ENCODE measurements around the gene IRF9. TPM values are rescaled to one million over a fixed set of nuclear protein-coding genes. Genes with fewer than 3 reads are reported as not detected.

Gene IRF9
- total and polyA plus RNA-seq, 2 of the 13 experiments (the other 11 are each of a cell fraction or from before 2014, with no cell fraction given), result 14.9 to 49.7 TPM

DNA sequence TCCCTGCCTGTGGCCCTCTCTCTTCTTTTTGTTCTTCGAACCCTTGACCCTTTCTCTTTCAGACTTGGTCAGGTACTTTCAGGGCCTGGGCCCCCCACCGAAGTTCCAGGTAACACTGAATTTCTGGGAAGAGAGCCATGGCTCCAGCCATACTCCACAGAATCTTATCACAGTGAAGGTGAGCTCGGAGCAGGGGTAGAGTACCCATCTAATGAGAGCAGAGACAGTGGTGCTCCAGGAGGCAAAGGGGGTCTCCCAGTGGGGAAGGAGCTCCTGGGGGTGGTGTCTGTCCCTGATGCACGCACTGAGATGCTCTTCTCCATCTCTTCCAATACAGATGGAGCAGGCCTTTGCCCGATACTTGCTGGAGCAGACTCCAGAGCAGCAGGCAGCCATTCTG, 4.7 kb downstream of the IRF9 start:
- no peak overlapping the region for H3K4me2 ChIP-seq (ENCODE audit: low read depth, low read length)
- H3K4me3 ChIP-seq (replicated peaks in 1 of 3; ENCODE audit: insufficient read depth in 1 of 3, low read depth in 2 of 3, low read length in 3 of 3), result no peak overlapping the region
- peaks cover 30 to 40% of the 10 kb centered on the region in 2 experiments; a peak in 4 of 5 replicates for H3K36me3 ChIP-seq (replicated peaks in 1 of 2; ENCODE audit: control insufficient read depth in 1 of 2, insufficient read depth in 2 of 2, low read length in 2 of 2)
- DNase-seq (ENCODE audit: low spot score) (no peak), ATAC-seq (no peak), FAIRE-seq (no peak)
- H3K79me2 ChIP-seq (ENCODE audit: insufficient read depth, low read length), result peaks cover 5% of the 10 kb centered on the region
- no peak overlapping the region for H2AFZ ChIP-seq (ENCODE audit: low read length)
- intact Hi-C loops (cut with micrococcal nuclease; ENCODE audit: unreplicated experiment), result no loop called here
- POLR2A ChIA-PET, result interaction anchor here (1.1 to 2.0 kb wide), 4 partner anchors 11 to 30 kb away, joined by 3 to 10 read pairs (median 4); partner anchors contain the start of genes EMC9, PSME1 and PSME2
- CTCF ChIA-PET (ENCODE audit: low intra/inter-chr PET ratio, low total read pairs), result no interaction called here
- no peak overlapping the region for H3K27ac ChIP-seq (ENCODE audit: extremely low read length, insufficient read depth, low read length)
- H4K20me1 ChIP-seq (ENCODE audit: insufficient read depth, low read length), result no peaks in the 10 kb centered on the region
- in situ Hi-C loops (cut with HindIII; ENCODE audit: extremely low pct_ligation_motif_present, low pct_unique_long_range_greater_than_20kb), result no loop called here
- 92% methylated on average over 5 of the region's 5 CpGs for WGBS (ENCODE audit: low lambda C conversion rate)
- H3K9me3 ChIP-seq (ENCODE audit: low read length), result no peaks in the 10 kb centered on the region
- H3K9ac ChIP-seq (ENCODE audit: insufficient read depth, low read depth, low read length), result no peak overlapping the region
- TF ChIP-seq, protein P1, sequence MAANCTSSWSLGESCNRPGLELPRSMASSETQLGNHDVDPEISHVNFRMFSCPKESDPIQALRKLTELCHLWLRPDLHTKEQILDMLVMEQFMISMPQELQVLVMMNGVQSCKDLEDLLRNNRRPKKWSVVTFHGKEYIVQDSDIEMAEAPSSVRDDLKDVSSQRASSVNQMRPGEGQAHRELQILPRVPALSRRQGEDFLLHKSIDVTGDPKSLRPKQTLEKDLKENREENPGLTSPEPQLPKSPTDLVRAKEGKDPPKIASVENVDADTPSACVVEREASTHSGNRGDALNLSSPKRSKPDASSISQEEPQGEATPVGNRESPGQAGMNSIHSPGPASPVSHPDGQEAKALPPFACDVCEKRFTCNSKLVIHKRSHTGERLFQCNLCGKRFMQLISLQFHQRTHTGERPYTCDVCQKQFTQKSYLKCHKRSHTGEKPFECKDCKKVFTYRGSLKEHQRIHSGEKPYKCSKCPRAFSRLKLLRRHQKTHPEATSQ (CRISPR knock-in tag; IDR thresholded peaks at IDR 0.05; ENCODE audit: borderline replicate concordance), result no peak
- 0 out of 2 replicates have a peak, but pooled peaks have one; percentile 24 for TF ChIP-seq ZNF563 (CRISPR knock-in tag; IDR thresholded peaks at IDR 0.05)
- no peak for TF ChIP-seq ATF1 (CRISPR knock-in tag; IDR thresholded peaks at IDR 0.05)
- TF ChIP-seq, protein P2, sequence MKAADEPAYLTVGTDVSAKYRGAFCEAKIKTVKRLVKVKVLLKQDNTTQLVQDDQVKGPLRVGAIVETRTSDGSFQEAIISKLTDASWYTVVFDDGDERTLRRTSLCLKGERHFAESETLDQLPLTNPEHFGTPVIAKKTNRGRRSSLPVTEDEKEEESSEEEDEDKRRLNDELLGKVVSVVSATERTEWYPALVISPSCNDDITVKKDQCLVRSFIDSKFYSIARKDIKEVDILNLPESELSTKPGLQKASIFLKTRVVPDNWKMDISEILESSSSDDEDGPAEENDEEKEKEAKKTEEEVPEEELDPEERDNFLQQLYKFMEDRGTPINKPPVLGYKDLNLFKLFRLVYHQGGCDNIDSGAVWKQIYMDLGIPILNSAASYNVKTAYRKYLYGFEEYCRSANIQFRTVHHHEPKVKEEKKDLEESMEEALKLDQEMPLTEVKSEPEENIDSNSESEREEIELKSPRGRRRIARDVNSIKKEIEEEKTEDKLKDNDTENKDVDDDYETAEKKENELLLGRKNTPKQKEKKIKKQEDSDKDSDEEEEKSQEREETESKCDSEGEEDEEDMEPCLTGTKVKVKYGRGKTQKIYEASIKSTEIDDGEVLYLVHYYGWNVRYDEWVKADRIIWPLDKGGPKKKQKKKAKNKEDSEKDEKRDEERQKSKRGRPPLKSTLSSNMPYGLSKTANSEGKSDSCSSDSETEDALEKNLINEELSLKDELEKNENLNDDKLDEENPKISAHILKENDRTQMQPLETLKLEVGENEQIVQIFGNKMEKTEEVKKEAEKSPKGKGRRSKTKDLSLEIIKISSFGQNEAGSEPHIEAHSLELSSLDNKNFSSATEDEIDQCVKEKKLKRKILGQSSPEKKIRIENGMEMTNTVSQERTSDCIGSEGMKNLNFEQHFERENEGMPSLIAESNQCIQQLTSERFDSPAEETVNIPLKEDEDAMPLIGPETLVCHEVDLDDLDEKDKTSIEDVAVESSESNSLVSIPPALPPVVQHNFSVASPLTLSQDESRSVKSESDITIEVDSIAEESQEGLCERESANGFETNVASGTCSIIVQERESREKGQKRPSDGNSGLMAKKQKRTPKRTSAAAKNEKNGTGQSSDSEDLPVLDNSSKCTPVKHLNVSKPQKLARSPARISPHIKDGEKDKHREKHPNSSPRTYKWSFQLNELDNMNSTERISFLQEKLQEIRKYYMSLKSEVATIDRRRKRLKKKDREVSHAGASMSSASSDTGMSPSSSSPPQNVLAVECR (CRISPR knock-in tag; IDR thresholded peaks at IDR 0.05; ENCODE audit: borderline replicate concordance), result no peak
- no peak for TF ChIP-seq CENPX (CRISPR knock-in tag; IDR thresholded peaks at IDR 0.05)
- 0 out of 2 replicates have a peak, but pooled peaks have one; percentile 30 for TF ChIP-seq ZNF572 (CRISPR knock-in tag; IDR thresholded peaks at IDR 0.05)
- BruUV-seq (replicated peaks), result no TSS peak
- peaks cover 17% of the 10 kb centered on the region for H3K4me1 ChIP-seq (ENCODE audit: insufficient read depth, low read length)
- no peaks in the 10 kb centered on the region; a peak in 1 of 5 replicates for H3K27me3 ChIP-seq (ENCODE audit: control insufficient read depth in 1 of 2, insufficient read depth in 2 of 2, low read length in 2 of 2)

Measured in HepG2 (cell line).